ENCODE data around the gene CYTH4.
A peak's percentile ranks its signal among the peaks of the same experiment; 100 is the strongest.

CYTH4 gene

DNA sequence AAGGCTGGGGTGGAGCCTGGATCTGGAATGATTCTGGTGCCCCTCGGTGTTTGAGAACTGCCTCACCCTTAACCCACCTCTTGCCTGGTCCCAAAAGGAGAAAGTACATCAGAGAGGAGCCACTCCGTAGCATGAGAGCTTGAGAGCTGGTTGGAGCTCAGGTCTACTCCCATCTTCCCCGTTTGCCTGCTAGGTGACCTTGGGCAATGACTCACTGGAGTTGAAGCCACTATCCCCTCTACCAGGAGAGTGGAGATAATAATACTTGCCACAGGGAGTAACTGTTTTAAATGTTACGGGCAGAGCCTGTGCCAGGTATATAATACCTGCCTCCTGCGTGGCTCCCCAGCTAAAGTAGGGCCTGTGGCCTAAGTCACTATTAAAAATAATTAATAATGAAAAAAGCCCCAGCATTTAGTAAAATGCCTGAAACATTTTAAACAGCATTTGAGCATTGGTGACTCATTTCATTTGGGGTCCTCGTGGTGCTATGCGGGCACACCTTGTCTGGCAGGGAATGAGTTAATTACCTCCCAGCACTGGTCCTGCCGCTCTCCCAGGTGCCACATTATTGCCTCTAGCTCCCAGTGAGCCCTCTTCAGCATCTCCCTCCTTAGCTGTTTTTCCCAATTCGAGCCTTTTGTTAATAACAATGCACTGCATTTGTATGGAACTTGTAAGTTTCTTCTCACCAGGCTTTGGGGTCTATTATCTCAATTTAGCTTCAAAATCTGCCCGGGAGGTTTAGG is 22.5 kb downstream of the CYTH4 start:
- DNase-seq, result no peak
- in situ Hi-C loops (cut with MboI; ENCODE audit: low pct_unique_long_range_greater_than_20kb, low sequenced_read_pairs), result no loop called here

DNA sequence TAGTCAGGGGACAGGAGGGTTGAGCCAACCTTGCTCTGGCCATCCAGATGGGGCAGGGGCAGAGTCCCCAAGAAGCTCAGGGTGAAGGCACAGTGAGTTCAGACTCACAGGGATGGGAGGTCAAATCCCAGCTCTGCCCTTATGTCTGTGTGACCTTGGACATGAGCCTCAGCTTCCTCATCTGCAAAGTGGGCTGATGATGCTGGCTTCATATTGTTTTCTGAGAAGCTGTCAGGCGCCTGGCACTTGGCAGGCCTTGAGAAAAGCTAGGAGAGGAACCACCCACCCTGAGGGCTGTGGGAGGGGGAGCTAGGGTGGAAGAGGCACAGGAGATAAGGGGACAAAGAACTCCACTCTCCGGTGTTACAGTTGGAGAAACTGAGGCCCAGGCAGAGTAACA is 23.6 kb downstream of the CYTH4 start:
- in situ Hi-C loops (cut with MboI; ENCODE audit: low pct_unique_long_range_greater_than_20kb, low sequenced_read_pairs), result no loop called here
- no peak for DNase-seq

DNA sequence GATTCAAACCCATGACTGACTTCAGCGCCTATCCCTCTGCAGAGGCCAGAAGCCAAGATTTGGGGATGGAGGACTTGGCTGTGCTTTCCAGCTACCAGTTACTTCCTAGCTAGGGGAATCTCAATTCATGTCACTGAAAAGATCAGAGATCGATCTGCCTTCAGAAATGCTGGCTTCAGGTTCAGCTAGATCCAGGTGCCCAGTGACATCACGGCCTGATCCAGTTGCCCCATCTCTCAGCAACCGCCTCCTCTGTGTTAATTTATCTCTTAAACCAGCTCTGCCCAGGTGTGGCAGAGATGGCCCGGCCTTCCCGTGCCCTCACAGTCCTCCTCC is 24.2 kb downstream of the CYTH4 start:
- in situ Hi-C loops (cut with MboI; ENCODE audit: low pct_unique_long_range_greater_than_20kb, low sequenced_read_pairs), result no loop called here
- DNase-seq, result no peak

DNA sequence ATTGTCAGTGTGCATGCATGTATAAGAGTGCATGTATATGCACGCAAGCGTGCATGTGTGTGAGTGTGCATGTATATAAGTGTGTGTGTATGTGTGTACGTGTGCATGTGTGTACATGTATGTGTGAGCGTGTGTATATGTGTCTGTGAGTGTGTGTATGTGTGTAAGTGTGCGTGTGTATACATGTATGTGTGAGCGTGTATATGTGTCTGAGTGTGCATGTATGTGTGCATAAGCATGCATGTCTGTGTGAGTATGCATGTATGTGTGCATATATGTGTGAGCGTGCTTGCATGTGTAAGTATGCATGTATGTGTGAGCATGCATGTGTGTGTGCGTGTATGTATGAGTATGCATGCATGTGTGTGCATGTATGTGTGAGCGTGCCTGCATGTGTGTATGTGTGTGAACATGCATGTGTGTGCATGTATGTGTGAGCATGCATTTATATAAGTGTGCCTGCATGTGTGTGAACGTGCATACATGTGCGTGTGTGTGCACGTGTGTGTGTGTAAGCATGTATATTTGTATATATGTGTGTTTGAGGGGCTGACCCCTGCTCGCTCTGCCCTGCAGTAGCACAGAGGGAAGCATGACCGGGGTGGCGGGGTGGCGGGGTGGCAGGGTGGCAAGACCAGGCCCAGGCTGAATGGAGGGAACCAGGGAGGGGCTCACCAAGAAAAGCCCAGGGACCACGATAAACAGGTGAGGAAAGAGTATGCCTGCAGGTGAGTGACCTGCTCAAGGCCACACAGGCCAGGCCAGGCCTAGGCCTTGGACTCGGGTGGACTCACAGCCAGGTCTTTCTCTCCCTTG is 26.3 kb downstream of the CYTH4 start:
- in situ Hi-C loops (cut with MboI; ENCODE audit: low pct_unique_long_range_greater_than_20kb, low sequenced_read_pairs), result no loop called here
- no peak for DNase-seq

DNA sequence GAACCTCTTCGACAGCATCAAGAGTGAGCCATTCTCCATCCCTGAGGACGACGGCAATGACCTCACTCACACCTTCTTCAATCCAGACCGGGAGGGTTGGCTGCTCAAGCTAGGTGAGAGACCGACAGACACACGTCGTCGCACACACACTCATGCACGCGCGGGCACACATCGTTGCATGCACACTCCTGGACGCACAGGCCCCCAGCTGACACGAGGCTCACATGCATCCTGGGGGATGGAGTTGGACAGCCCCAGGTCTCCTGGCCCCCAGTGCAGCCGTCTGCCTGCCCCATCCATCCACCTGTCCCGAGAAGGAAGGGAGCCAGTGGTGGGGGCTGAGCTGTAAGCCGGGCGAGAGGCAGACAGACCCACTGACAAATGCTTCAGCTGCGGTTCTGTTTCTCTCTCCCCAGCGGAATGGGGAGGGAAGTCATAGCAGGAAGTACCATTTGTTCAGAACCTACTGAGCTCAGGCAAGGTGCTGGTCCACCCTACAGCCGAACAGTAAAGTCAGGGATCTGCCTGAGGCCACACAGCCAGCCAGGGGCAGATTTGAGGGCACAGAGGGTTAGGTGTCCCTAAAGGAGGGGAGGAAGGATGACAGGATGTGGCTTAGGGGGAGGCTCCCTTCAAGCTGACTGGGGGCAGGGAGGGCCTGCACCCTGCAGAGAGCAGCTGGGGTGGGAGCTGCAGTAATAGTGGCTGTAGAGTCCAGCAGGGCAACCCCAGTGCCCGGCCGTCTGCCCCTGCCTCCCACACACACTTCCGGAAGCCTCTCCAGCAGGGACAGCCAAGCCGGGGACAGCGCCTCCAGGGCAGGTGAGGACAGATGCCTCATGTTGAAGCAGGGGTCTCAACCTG is 27.1 kb downstream of the CYTH4 start:
- in situ Hi-C loops (cut with MboI; ENCODE audit: low pct_unique_long_range_greater_than_20kb, low sequenced_read_pairs), result loop anchor here (10.0 kb wide), 1 partner anchor 145 kb away; no protein-coding TSS in a partner anchor
- peak; percentile 81 for DNase-seq

GRCh38 chr22:37310075-37310606 is 27.8 kb downstream of the CYTH4 start:
- no peak for DNase-seq
- in situ Hi-C loops (cut with MboI; ENCODE audit: low pct_unique_long_range_greater_than_20kb, low sequenced_read_pairs), result loop anchor here (10.0 kb wide), 1 partner anchor 145 kb away; no protein-coding TSS in a partner anchor

- DNase-seq, result no peak
- in situ Hi-C loops (cut with MboI; ENCODE audit: low pct_unique_long_range_greater_than_20kb, low sequenced_read_pairs), result loop anchor here (10.0 kb wide), 1 partner anchor 144 kb away; no protein-coding TSS in a partner anchor
Measured at GRCh38 chr22:37310815-37311595, 28.7 kb downstream of the CYTH4 start.

DNA sequence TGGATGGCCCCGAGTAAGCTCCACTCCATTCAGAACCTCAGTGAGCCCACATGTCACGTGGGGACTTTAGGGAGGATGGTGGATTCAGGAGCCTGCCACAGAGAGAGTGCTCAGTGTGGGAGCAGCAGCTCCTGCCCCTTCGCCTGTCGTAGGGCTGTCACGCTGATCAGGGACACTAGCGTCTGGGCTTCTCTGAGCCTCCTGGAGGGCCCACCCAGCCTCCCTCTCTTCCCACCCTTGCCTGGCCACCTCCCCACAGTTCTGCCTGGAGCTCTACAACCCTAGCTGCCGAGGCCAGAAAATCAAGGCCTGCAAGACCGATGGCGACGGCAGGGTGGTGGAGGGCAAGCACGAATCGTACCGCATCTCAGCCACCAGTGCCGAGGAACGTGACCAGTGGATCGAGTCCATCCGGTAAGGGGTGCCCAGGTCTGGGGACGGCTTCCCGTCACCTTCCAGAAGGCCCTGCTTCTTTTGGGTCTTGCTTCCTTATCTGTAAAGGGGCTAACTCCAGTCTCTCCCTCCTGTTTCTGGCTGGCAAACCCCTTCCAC is 29.5 kb downstream of the CYTH4 start:
- in situ Hi-C loops (cut with MboI; ENCODE audit: low pct_unique_long_range_greater_than_20kb, low sequenced_read_pairs), result loop anchor here (10.0 kb wide), 1 partner anchor 143 kb away; no protein-coding TSS in a partner anchor

GRCh38 chr22:37312549-37313183 is 30.4 kb downstream of the CYTH4 start:
- in situ Hi-C loops (cut with MboI; ENCODE audit: low pct_unique_long_range_greater_than_20kb, low sequenced_read_pairs), result loop anchor here (10.0 kb wide), 1 partner anchor 142 kb away; no protein-coding TSS in a partner anchor
- DNase-seq, result no peak

More for the DNA sequence above, 29.5 kb downstream of the CYTH4 start:
- DNase-seq, result no peak

- in situ Hi-C loops (cut with MboI; ENCODE audit: low pct_unique_long_range_greater_than_20kb, low sequenced_read_pairs), result loop anchor here (10.0 kb wide), 1 partner anchor 141 kb away; no protein-coding TSS in a partner anchor
- no peak for DNase-seq
Measured at GRCh38 chr22:37313376-37314314, 31.3 kb downstream of the CYTH4 start.

DNA sequence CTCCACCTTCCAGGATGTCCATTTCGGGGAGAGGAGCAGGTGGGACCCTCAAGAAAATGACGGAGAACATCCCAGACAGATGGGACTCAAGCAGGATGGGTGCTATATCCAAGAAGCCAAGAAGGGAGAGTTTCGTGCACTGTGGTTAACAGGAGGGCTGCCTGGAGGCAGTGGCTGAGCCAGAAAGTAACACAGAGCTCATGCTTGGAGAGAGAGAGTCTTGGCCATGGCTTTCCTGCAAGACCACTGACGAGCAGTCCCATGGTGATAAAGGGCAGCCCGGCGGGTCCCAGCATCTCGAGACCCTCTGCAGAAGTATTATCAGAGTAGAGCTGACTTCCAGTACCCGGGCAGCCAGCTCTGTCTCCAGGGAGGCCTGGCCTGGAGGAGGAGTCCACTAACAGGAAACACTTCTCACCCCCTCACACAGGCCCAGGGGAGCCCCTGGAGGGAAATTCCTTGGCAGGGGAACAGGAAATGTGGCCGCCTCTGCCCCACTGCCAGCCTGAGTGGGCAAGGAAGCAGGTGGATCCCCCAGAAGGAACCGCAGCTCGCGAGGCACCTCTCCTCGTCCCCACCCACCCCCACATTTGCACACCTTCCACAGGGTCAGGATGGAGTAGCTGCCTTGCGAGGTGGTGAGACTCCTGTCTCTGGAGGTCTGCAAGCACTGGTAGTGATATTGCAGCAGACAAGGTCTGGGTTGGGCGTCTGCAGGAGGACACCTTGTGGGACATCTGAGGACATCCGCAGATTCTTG is 32.2 kb downstream of the CYTH4 start:
- in situ Hi-C loops (cut with MboI; ENCODE audit: low pct_unique_long_range_greater_than_20kb, low sequenced_read_pairs), result loop anchor here (10.0 kb wide), 1 partner anchor 140 kb away; no protein-coding TSS in a partner anchor

DNA sequence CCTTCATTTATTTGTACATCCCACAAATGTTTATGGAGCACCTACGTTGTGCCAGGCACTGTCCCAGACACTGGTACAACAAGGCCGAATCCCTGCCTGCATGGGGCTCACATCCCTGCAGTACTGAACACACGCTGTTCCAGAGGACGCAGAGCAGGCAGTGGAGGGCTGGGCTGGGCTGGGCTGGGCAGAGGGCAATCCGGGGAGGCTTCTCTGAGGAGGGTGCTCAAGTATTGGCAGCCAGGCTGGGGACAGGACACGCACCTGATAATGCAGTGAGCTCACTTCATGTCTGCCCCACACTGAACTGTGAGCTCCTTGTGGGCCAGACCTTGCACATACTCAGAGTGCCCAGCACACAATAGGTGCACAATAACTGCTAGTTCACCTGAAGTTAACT is 34.1 kb downstream of the CYTH4 start:
- in situ Hi-C loops (cut with MboI; ENCODE audit: low pct_unique_long_range_greater_than_20kb, low sequenced_read_pairs), result loop anchor here (10.0 kb wide), 1 partner anchor 138 kb away; no protein-coding TSS in a partner anchor
- no peak for DNase-seq

More for the DNA sequence above, 32.2 kb downstream of the CYTH4 start:
- peak; percentile 26 for DNase-seq

- in situ Hi-C loops (cut with MboI; ENCODE audit: low pct_unique_long_range_greater_than_20kb, low sequenced_read_pairs), result loop anchor here (10.0 kb wide), 1 partner anchor 138 kb away; no protein-coding TSS in a partner anchor
Measured at GRCh38 chr22:37316875-37317371, 34.6 kb downstream of the CYTH4 start.

GRCh38 chr22:37317698-37318210 is 35.4 kb downstream of the CYTH4 start:
- in situ Hi-C loops (cut with MboI; ENCODE audit: low pct_unique_long_range_greater_than_20kb, low sequenced_read_pairs), result loop anchor here (10.0 kb wide), 1 partner anchor 137 kb away; no protein-coding TSS in a partner anchor
- no peak for DNase-seq

More at GRCh38 chr22:37316875-37317371, 34.6 kb downstream of the CYTH4 start:
- DNase-seq, result peak; percentile 79
